H1 (cell line): ENCODE measurements around the gene ITPR1. TPM values are rescaled to one million over a fixed set of nuclear protein-coding genes. Genes with fewer than 3 reads are reported as not detected.

Experiments
- HDAC6 ChIP-seq: IDR thresholded peaks from one replicate; pipeline ENCODE4 v1.7.1; 2012; ENCODE audit warnings: low read depth, mild to moderate bottlenecking, inconsistent platforms, low read length, moderate library complexity
- KDM1A ChIP-seq: fragments of 200-600, 300-600 bp; sonication (generic); IDR thresholded peaks from 2 replicates; pipeline ENCODE4 v1.7.1; 2016; ENCODE audit warnings: mild to moderate bottlenecking, low read length, borderline replicate concordance
- PHF8 ChIP-seq: fragments of 200-600 bp; sonication (generic); conservative IDR thresholded peaks from 2 replicates; pipeline ENCODE4 v1.7.1; 2012; ENCODE audit warnings: low read depth, mild to moderate bottlenecking, inconsistent platforms, low read length, moderate library complexity
- POU5F1 ChIP-seq: IDR thresholded peaks from 2 replicates; pipeline ENCODE4 v1.6.1; 2011; ENCODE audit warnings: low read depth, mild to moderate bottlenecking, low read length, moderate library complexity
- TEAD4 ChIP-seq: IDR thresholded peaks from 2 replicates; pipeline ENCODE4 v1.6.1; 2012; ENCODE audit warnings: low read depth, low read length, inconsistent platforms, mixed read lengths
- ZNF274 ChIP-seq: IDR thresholded peaks from 2 replicates; pipeline ENCODE4 v1.7.0; 2012; ENCODE audit warnings: low read length, borderline replicate concordance; ENCODE audit errors: extremely low read depth
- polyA plus RNA-seq, 7 experiments: library from polyadenylated mRNA; depleted of rRNA in 3 of 7; stranded (reverse) in 5 of 7; unstranded in 2 of 7; fragments of >200 nt in 5 of 7; fragments of 200-250 nt in 2 of 7; gene quantifications; 1 replicate in 5 of 7; 2 replicates in 1 of 7; 4 replicates in 1 of 7; pipeline versions ENCODE4 v1.2.1 to v1.2.3, GENCODE V29; 2011 to 2013; ENCODE audit warnings: missing spikeins in 2 of 7, mixed read lengths in 2 of 7
- total RNA-seq: library from RNA; stranded (reverse); fragmentation: NEBNext Ultra II Directional; extraction: Animal tissue kit (Norgen Biotek cat#: 25700); gene quantifications from 2 replicates; pipeline ENCODE4 v1.2.1, GENCODE V29; 2021

Gene ITPR1
- total and polyA plus RNA-seq, 2 of the 8 experiments (the other 6 are each of a cell fraction or from before 2014, with no cell fraction given) = 2.5 to 16.3 TPM

GRCh38 chr3:4763604-4764247, 270.6 kb downstream of the ITPR1 start (continued):
- TF ChIP-seq KDM1A (no peak), ZNF274 (no peak), POU5F1 (no peak), PHF8 (no peak), HDAC6 (no peak), TEAD4 (no peak)
